Immature natural killer cell (primary cell): ENCODE results near the gene GRSF1. TPM values are rescaled to one million over a fixed set of nuclear protein-coding genes. Genes with fewer than 3 reads are reported as not detected.
"Not testable (repeated sequence)": the region's sequence is repeated elsewhere in the genome, so short reads cannot be mapped to it uniquely, and the experiment has no call there.

ENCODE experiments used
- DNase-seq, 3 donors: peaks; one replicate each; pipeline ENCODE4 v3.0.0; 2022; ENCODE audit warnings: mixed read lengths in 1 of 3
- H3K27ac Mint-ChIP-seq, 6 donors: one replicate each; pipeline ENCODE4 v1.8.0; 2020; ENCODE audit warnings: mixed read lengths in 6 of 6, mild to moderate bottlenecking in 5 of 6, inconsistent platforms in 4 of 6, moderate library complexity in 3 of 6
- H3K27me3 Mint-ChIP-seq, 3 donors: one replicate each; pipeline ENCODE4 v1.8.0; 2020 to 2021; ENCODE audit warnings: low read depth in 3 of 3, mild to moderate bottlenecking in 3 of 3, mixed read lengths in 3 of 3, moderate library complexity in 3 of 3, inconsistent platforms in 1 of 3
- H3K36me3 Mint-ChIP-seq, 3 donors: one replicate each; pipeline ENCODE4 v1.8.0; 2020; ENCODE audit warnings: mixed read lengths in 3 of 3, inconsistent platforms in 2 of 3, mild to moderate bottlenecking in 2 of 3
- H3K4me1 Mint-ChIP-seq, 2 donors: one replicate each; pipeline ENCODE4 v1.8.0; 2020; ENCODE audit warnings: inconsistent platforms in 2 of 2, mild to moderate bottlenecking in 2 of 2, mixed read lengths in 2 of 2, moderate library complexity in 1 of 2
- H3K4me3 Mint-ChIP-seq, 5 donors: one replicate each; pipeline ENCODE4 v1.8.0; 2020; ENCODE audit warnings: mild to moderate bottlenecking in 5 of 5, mixed read lengths in 5 of 5, inconsistent platforms in 3 of 5, moderate library complexity in 3 of 5
- H3K9me3 Mint-ChIP-seq, 6 donors: one replicate each; pipeline ENCODE4 v1.8.0; 2020; ENCODE audit warnings: mild to moderate bottlenecking in 6 of 6, mixed read lengths in 6 of 6, inconsistent platforms in 4 of 6, moderate library complexity in 3 of 6
- polyA plus RNA-seq, 3 donors: library from polyadenylated mRNA; unstranded; fragments of 300-500 nt; fragmentation: Illumina TruSeq; gene quantifications; one replicate each; pipeline ENCODE4 v1.2.3, GENCODE V29; 2021

GRSF1 gene
- polyA plus RNA-seq, 3 donors from 2014 or later: 58.7 to 78.9 (median 61.2) TPM

- H3K4me1 Mint-ChIP-seq: peaks cover 10 to 11% of the 10 kb centered on the region in 2 donors
- no peak overlapping the region for H3K4me3 Mint-ChIP-seq
- H3K27me3 Mint-ChIP-seq: peaks cover 4 to 12% (median 5%) of the 10 kb centered on the region in 3 donors
- no peaks in the 10 kb centered on the region for H3K36me3 Mint-ChIP-seq
- no peaks in the 10 kb centered on the region for H3K9me3 Mint-ChIP-seq
- H3K27ac Mint-ChIP-seq: no peak overlapping the region
- DNase-seq: no peak
Measured at GRCh38 chr4:70842761-70843435, 3.2 kb upstream of the GRSF1 start.

DNA sequence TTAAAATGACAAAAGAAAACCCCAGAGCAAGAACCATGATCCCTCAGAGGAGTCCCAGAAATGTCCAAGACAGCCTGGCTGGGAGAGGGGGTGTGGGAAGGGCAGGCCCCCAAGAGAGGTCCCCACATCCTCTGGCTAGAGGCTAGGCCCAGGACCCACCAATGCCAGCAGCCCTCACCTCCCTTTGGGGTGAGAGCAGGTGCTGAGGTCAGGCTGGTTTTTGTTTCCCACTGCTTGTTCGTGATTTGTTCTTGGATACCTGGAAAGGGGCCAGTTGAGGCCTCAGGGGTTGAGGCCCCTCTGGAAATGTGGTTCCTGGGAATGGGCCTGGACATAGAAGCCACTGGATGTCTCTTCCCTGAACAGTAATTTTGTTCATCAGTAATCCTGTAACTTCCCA, 2.3 kb upstream of the GRSF1 start:
- Mint-ChIP-seq H3K36me3 (no peaks in the 10 kb centered on the region), H3K4me1 (peaks cover 14 to 15% of the 10 kb centered on the region in 2 donors), H3K4me3 (no peak overlapping the region), H3K27me3 (peaks cover 4 to 12% (median 5%) of the 10 kb centered on the region in 3 donors), H3K27ac (no peak overlapping the region), H3K9me3 (no peaks in the 10 kb centered on the region)
- no peak for DNase-seq

DNA sequence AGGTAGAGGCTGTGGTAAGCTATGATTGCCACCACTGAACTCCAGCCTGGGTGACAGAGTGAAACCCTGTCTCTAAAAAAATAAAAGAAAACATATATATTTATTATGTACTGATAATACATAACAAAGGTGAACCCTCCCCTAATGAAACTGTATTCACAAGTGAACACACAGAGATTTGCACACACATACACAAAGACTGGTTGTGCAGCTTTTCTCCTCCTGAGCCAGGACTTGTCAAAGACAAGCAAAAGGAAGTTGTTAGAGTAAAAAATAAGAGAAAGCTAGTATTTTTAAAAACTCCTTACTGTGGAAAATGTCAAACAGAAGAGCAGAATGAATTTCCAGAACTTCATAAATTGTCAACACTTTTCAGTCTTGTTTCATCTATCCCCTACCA, 1.5 kb upstream of the GRSF1 start:
- Mint-ChIP-seq H3K4me1 (peaks cover 21 to 23% of the 10 kb centered on the region in 2 donors), H3K27ac (peak overlapping the region in 4 of 6 donors; percentile 15 to 65 (median 28)), H3K4me3 (no peak overlapping the region), H3K9me3 (no peaks in the 10 kb centered on the region), H3K36me3 (no peaks in the 10 kb centered on the region), H3K27me3 (peaks cover 4 to 12% (median 4%) of the 10 kb centered on the region in 3 donors)
- no peak for DNase-seq

DNA sequence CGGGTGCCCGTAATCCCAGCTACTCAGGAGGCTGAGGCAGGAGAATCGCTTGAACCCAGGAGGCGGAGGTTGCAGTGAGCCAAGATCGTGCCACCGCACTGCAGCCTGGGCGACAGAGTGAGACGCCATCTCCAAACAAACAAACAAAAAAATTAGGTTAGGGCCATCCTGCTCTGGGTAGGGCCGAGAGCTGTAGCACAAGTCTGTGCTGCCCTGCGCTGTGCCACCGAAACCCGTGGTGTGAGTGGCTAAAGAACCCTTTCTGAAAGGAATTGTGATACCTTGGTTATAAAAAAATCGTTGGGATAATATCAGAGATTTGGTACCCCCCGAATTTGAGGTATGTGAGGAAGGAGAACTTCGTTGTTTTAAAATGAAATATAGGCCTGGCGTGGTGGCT, 941 bp upstream of the GRSF1 start:
- H3K36me3 Mint-ChIP-seq, H3K9me3 Mint-ChIP-seq: not testable (repeated sequence)
- DNase-seq: peak in 1 of 3 donors; percentile 3
- peak overlapping the region in 3 of 6 donors; percentile 7 to 48 (median 37) for H3K27ac Mint-ChIP-seq
- H3K27me3 Mint-ChIP-seq: peaks cover 4 to 12% (median 4%) of the 10 kb centered on the region in 3 donors
- H3K4me3 Mint-ChIP-seq: peak overlapping the region in 1 of 5 donors; percentile 55
- peaks cover 27% of the 10 kb centered on the region in 2 donors for H3K4me1 Mint-ChIP-seq

GRCh38 chr4:70840137-70840536, 447 bp upstream of the GRSF1 start:
- not testable (repeated sequence) for H3K9me3 Mint-ChIP-seq, H3K36me3 Mint-ChIP-seq, DNase-seq
- H3K4me1 Mint-ChIP-seq: peaks cover 27 to 28% of the 10 kb centered on the region in 2 donors
- H3K27me3 Mint-ChIP-seq: peaks cover 4 to 12% (median 4%) of the 10 kb centered on the region in 3 donors
- peak overlapping the region; percentile 40 to 74 (median 55) for H3K4me3 Mint-ChIP-seq
- H3K27ac Mint-ChIP-seq: peak overlapping the region in 4 of 6 donors; percentile 37 to 82 (median 59)

- peaks cover 4 to 12% (median 4%) of the 10 kb centered on the region in 3 donors for H3K27me3 Mint-ChIP-seq
- peaks cover 3 to 4% (median 4%) of the 10 kb centered on the region in 3 donors for H3K36me3 Mint-ChIP-seq
- H3K4me1 Mint-ChIP-seq: peaks cover 27 to 34% of the 10 kb centered on the region in 2 donors
- peak overlapping the region; percentile 94 to 98 (median 95) for H3K27ac Mint-ChIP-seq
- DNase-seq: peak; percentile 73 to 76 (median 74)
- H3K4me3 Mint-ChIP-seq: peak overlapping the region; percentile 93 to 98 (median 96)
- no peaks in the 10 kb centered on the region for H3K9me3 Mint-ChIP-seq
Measured at GRCh38 chr4:70838666-70839588, 763 bp downstream of the GRSF1 start.

GRCh38 chr4:70838204-70838603, 1.5 kb downstream of the GRSF1 start:
- no peak for DNase-seq
- Mint-ChIP-seq H3K9me3 (no peaks in the 10 kb centered on the region), H3K4me1 (peaks cover 28 to 37% of the 10 kb centered on the region in 2 donors)

GRCh38 chr4:70836081-70836480, 3.6 kb downstream of the GRSF1 start:
- H3K9me3 Mint-ChIP-seq: no peaks in the 10 kb centered on the region
- H3K27me3 Mint-ChIP-seq: peaks cover 4 to 7% (median 4%) of the 10 kb centered on the region in 3 donors
- peaks cover 13 to 23% (median 22%) of the 10 kb centered on the region in 3 donors for H3K36me3 Mint-ChIP-seq
- H3K4me3 Mint-ChIP-seq: peak overlapping the region in 2 of 5 donors; percentile 48 to 50
- peak overlapping the region in 1 of 6 donors; percentile 45 for H3K27ac Mint-ChIP-seq
- peaks cover 29 to 40% of the 10 kb centered on the region in 2 donors for H3K4me1 Mint-ChIP-seq
- DNase-seq: no peak

More at GRCh38 chr4:70838204-70838603, 1.5 kb downstream of the GRSF1 start:
- peak overlapping the region; percentile 94 to 98 (median 95) for H3K27ac Mint-ChIP-seq
- H3K36me3 Mint-ChIP-seq: peaks cover 4 to 9% (median 8%) of the 10 kb centered on the region in 3 donors
- H3K27me3 Mint-ChIP-seq: peaks cover 4 to 12% (median 4%) of the 10 kb centered on the region in 3 donors
- peak overlapping the region; percentile 93 to 98 (median 96) for H3K4me3 Mint-ChIP-seq

GRCh38 chr4:70833675-70834074, 6.0 kb downstream of the GRSF1 start:
- no peak for DNase-seq
- Mint-ChIP-seq H3K27ac (no peak overlapping the region), H3K27me3 (peaks cover 0 to 2% (median under 1%) of the 10 kb centered on the region in 3 donors), H3K9me3 (no peaks in the 10 kb centered on the region), H3K36me3 (peaks cover 19 to 28% (median 26%) of the 10 kb centered on the region in 3 donors), H3K4me1 (peaks cover 26 to 37% of the 10 kb centered on the region in 2 donors), H3K4me3 (no peak overlapping the region)

DNA sequence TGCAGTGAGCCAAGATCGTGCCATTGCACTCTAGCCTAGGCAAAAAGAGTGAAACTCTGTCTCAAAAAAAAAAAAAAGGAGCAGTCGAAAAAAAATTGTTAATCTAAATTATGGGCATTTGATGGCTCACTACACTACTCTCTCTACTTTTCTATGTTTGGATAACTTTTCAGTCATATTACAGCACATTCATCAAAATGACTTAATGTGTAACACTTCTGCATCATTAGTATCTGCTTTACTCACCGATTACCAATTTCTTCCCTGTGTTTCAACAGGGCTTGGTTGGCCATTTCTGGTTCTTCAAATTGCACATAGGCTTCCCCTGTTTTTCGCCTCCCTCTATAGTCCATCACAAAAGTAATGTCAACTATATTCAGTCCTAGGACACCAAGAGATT, 8.4 kb downstream of the GRSF1 start:
- Mint-ChIP-seq H3K9me3 (no peaks in the 10 kb centered on the region), H3K27me3 (no peaks in the 10 kb centered on the region), H3K4me1 (peaks cover 7 to 20% of the 10 kb centered on the region in 2 donors), H3K27ac (no peak overlapping the region), H3K36me3 (peaks cover 21 to 41% (median 32%) of the 10 kb centered on the region in 3 donors), H3K4me3 (no peak overlapping the region)
- no peak for DNase-seq

DNA sequence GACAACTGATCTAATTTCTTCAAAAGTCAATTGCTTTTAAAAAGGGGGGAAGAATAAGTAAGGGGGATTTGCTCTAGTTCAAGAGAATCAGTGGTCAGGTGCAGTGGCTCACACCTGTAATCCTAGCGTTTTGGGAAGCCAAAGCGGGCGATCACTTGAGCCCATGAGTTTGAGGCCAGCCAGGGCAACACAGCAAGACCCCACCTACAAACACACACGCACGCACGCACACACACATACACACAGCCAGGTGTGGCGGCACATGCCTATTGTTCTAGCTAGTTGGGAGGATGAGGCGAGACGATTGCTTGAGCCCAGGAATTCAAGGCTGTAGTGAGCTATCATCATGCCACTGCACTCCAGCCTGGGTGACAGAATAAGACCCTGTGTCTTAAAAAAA, 9.6 kb downstream of the GRSF1 start:
- Mint-ChIP-seq H3K36me3 (peaks cover 25 to 53% (median 38%) of the 10 kb centered on the region in 3 donors), H3K27me3 (no peaks in the 10 kb centered on the region), H3K4me3 (no peak overlapping the region), H3K27ac (no peak overlapping the region), H3K9me3 (no peaks in the 10 kb centered on the region), H3K4me1 (peaks cover 2 to 12% of the 10 kb centered on the region in 2 donors)
- no peak for DNase-seq

- no peak overlapping the region for H3K27ac Mint-ChIP-seq
- no peaks in the 10 kb centered on the region for H3K9me3 Mint-ChIP-seq
- peaks cover 2 to 6% of the 10 kb centered on the region in 2 donors for H3K4me1 Mint-ChIP-seq
- no peaks in the 10 kb centered on the region for H3K27me3 Mint-ChIP-seq
- DNase-seq: no peak
- no peak overlapping the region for H3K4me3 Mint-ChIP-seq
- peaks cover 21 to 51% (median 34%) of the 10 kb centered on the region in 3 donors for H3K36me3 Mint-ChIP-seq
Measured at GRCh38 chr4:70829492-70829891, 10.2 kb downstream of the GRSF1 start.

- DNase-seq: no peak
- no peaks in the 10 kb centered on the region for H3K27me3 Mint-ChIP-seq
- no peak overlapping the region for H3K27ac Mint-ChIP-seq
- H3K36me3 Mint-ChIP-seq: peaks cover 21 to 53% (median 37%) of the 10 kb centered on the region in 3 donors
- H3K9me3 Mint-ChIP-seq: no peaks in the 10 kb centered on the region
- peaks cover 2 to 6% of the 10 kb centered on the region in 2 donors for H3K4me1 Mint-ChIP-seq
- H3K4me3 Mint-ChIP-seq: no peak overlapping the region
Measured at GRCh38 chr4:70829015-70829414, 10.7 kb downstream of the GRSF1 start.
